OCI-M2 (cell line): ENCODE measurements around the gene INCENP.

Experiments
- DNase-seq: peaks from one replicate; lab custom pipeline; 2025; ENCODE audit not compliant: unreplicated experiment; lab: John Stamatoyannopoulos, UW

The INCENP gene

GRCh38 chr11:62124186-62125113 lies 639 bp downstream of the INCENP start:
- no peak for DNase-seq

- no peak for DNase-seq
Observed at GRCh38 chr11:62125316-62125715, 1.5 kb downstream of the INCENP start.

- no peak for DNase-seq
Observed at GRCh38 chr11:62125881-62126280, 2.1 kb downstream of the INCENP start.

GRCh38 chr11:62127426-62127825 lies 3.6 kb downstream of the INCENP start:
- DNase-seq: no peak

GRCh38 chr11:62127941-62128770 lies 4.3 kb downstream of the INCENP start:
- no peak for DNase-seq

GRCh38 chr11:62128835-62129234 lies 5.0 kb downstream of the INCENP start:
- DNase-seq: no peak

- no peak for DNase-seq
Observed at GRCh38 chr11:62129590-62130282, 5.9 kb downstream of the INCENP start.

GRCh38 chr11:62130283-62131169 lies 6.7 kb downstream of the INCENP start:
- no peak for DNase-seq

GRCh38 chr11:62131170-62131464 lies 7.3 kb downstream of the INCENP start:
- DNase-seq: no peak

GRCh38 chr11:62132191-62132590 lies 8.4 kb downstream of the INCENP start:
- no peak for DNase-seq

GRCh38 chr11:62132689-62133293 lies 9.0 kb downstream of the INCENP start:
- DNase-seq: no peak

- no peak for DNase-seq
Observed at GRCh38 chr11:62133328-62134065, 9.7 kb downstream of the INCENP start.

- DNase-seq: no peak
Observed at GRCh38 chr11:62137276-62137861, 13.6 kb downstream of the INCENP start.

- no peak for DNase-seq
Observed at GRCh38 chr11:62137881-62138629, 14.2 kb downstream of the INCENP start.

GRCh38 chr11:62138630-62139425 lies 15.0 kb downstream of the INCENP start:
- DNase-seq: no peak

GRCh38 chr11:62139526-62140303 lies 15.9 kb downstream of the INCENP start:
- no peak for DNase-seq
